HEK293 (cell line): Measurements from ENCODE around the gene KBTBD4.

Source experiments
- CTCF ChIA-PET: fragments of 350-600 bp; formaldehyde crosslinking; extraction: SDS; loops from one replicate; lab custom pipeline; 2021; ENCODE audit warnings: antibody characterized with exemption; lab: Yijun Ruan, JAX
- POLR2A ChIA-PET: fragments of 300-600 bp; formaldehyde crosslinking; extraction: SDS; loops from one replicate; lab custom pipeline; 2020; ENCODE audit warnings: antibody characterized with exemption, inconsistent platforms; lab: Yijun Ruan, JAX
- H3K27ac ChIP-seq: fragments of 200-500 bp; sonication (Bioruptor generic); 2 replicates; pipeline ENCODE4 v1.5.1; 2014; ENCODE audit warnings: low read depth, low read length, control low read depth, inconsistent platforms; ENCODE audit errors: extremely low read depth
- H3K36me3 ChIP-seq, 2 experiments: fragments of 200-500 bp in 1 of 2; sonication (Bioruptor generic) in 1 of 2; 1 replicate in 1 of 2; 2 replicates in 1 of 2; pipeline ENCODE4 v1.5.1; 2014 to 2017; ENCODE audit warnings: inconsistent platforms in 2 of 2, low read length in 2 of 2; ENCODE audit not compliant: control insufficient read depth in 2 of 2, insufficient read depth in 1 of 2
- H3K4me1 ChIP-seq: fragments of 200-500 bp; sonication (Bioruptor generic); 2 replicates; pipeline ENCODE4 v1.5.1; 2014; ENCODE audit warnings: mild to moderate bottlenecking, low read length, inconsistent platforms; ENCODE audit not compliant: control insufficient read depth, insufficient read depth
- H3K4me3 ChIP-seq: 2 replicates; pipeline ENCODE4 v1.5.1; 2011; ENCODE audit warnings: low read depth, mild to moderate bottlenecking, control low read depth, low read length, moderate library complexity
- H3K9me3 ChIP-seq: fragments of 200-500 bp; sonication (Bioruptor generic); 2 replicates; pipeline ENCODE4 v1.5.1; 2014; ENCODE audit warnings: low read depth, low read length, inconsistent platforms; ENCODE audit not compliant: control insufficient read depth, insufficient read depth
- EGR2 ChIP-seq: fragments of 450-650 bp; formaldehyde crosslinking; IDR thresholded peaks from 2 replicates; pipeline ENCODE4 v1.5.1; 2016; ENCODE audit warnings: low read depth, missing biosample characterization, missing genetic modification characterization
- GFI1B ChIP-seq: fragments of 450-650 bp; formaldehyde crosslinking; IDR thresholded peaks from 2 replicates; pipeline ENCODE4 v1.5.1; 2016; ENCODE audit warnings: missing biosample characterization, missing genetic modification characterization
- GLIS1 ChIP-seq: fragments of 450-650 bp; formaldehyde crosslinking; IDR thresholded peaks from 2 replicates; pipeline ENCODE4 v1.5.1; 2016; ENCODE audit warnings: missing biosample characterization, missing genetic modification characterization
- KLF1 ChIP-seq: fragments of 450-650 bp; formaldehyde crosslinking; IDR thresholded peaks from 2 replicates; pipeline ENCODE4 v1.5.1; 2016; ENCODE audit warnings: missing biosample characterization, missing genetic modification characterization
- SCRT2 ChIP-seq: fragments of 450-650 bp; formaldehyde crosslinking; IDR thresholded peaks from 2 replicates; pipeline ENCODE4 v1.5.1; 2016; ENCODE audit warnings: missing biosample characterization, missing genetic modification characterization
- ZNF114 ChIP-seq: fragments of 450-650 bp; formaldehyde crosslinking; IDR thresholded peaks from 2 replicates; pipeline ENCODE4 v1.5.0; 2017; ENCODE audit warnings: missing biosample characterization, missing genetic modification characterization
- ZNF133 ChIP-seq: fragments of 450-650 bp; formaldehyde crosslinking; IDR thresholded peaks from 2 replicates; pipeline ENCODE4 v1.5.1; 2016; ENCODE audit warnings: missing biosample characterization, missing genetic modification characterization
- ZNF146 ChIP-seq: fragments of 450-650 bp; formaldehyde crosslinking; IDR thresholded peaks from 2 replicates; pipeline ENCODE4 v1.5.1; 2016; ENCODE audit warnings: missing biosample characterization, missing genetic modification characterization
- ZNF24 ChIP-seq: fragments of 450-650 bp; formaldehyde crosslinking; IDR thresholded peaks from 2 replicates; pipeline ENCODE4 v1.5.1; 2016; ENCODE audit warnings: missing biosample characterization, missing genetic modification characterization
- ZNF248 ChIP-seq: fragments of 450-650 bp; formaldehyde crosslinking; IDR thresholded peaks from 2 replicates; pipeline ENCODE4 v1.5.1; 2017; ENCODE audit warnings: missing biosample characterization, missing genetic modification characterization
- ZNF626 ChIP-seq: fragments of 450-650 bp; sonication (Bioruptor Pico); formaldehyde crosslinking; IDR thresholded peaks from 2 replicates; pipeline ENCODE4 v1.5.1; 2018; ENCODE audit warnings: missing biosample characterization, missing genetic modification characterization, inconsistent platforms
- ZNF677 ChIP-seq: fragments of 450-650 bp; IDR thresholded peaks from 2 replicates; pipeline ENCODE4 v1.5.0; 2018; ENCODE audit warnings: missing biosample characterization, mild to moderate bottlenecking, missing genetic modification characterization, moderate library complexity
- ZNF843 ChIP-seq: fragments of 450-650 bp; formaldehyde crosslinking; IDR thresholded peaks from 2 replicates; pipeline ENCODE4 v1.5.1; 2016; ENCODE audit warnings: missing biosample characterization, missing genetic modification characterization
- TF ChIP-seq, protein P1 (sequence below): fragments of 450-650 bp; formaldehyde crosslinking; IDR thresholded peaks from 2 replicates; pipeline ENCODE4 v1.5.1; 2016; ENCODE audit warnings: missing biosample characterization, missing genetic modification characterization
- TF ChIP-seq, protein P2 (sequence below): fragments of 450-650 bp; formaldehyde crosslinking; IDR thresholded peaks from 2 replicates; pipeline ENCODE4 v1.5.0; 2017; ENCODE audit warnings: missing biosample characterization, missing genetic modification characterization, borderline replicate concordance
- TF ChIP-seq, protein P3 (sequence below): fragments of 450-650 bp; formaldehyde crosslinking; IDR thresholded peaks from 2 replicates; pipeline ENCODE4 v1.5.1; 2016; ENCODE audit warnings: missing biosample characterization, missing genetic modification characterization
- TF ChIP-seq, protein P4 (sequence below): fragments of 450-650 bp; formaldehyde crosslinking; IDR thresholded peaks from 2 replicates; pipeline ENCODE4 v1.5.1; 2016; ENCODE audit warnings: missing biosample characterization, missing genetic modification characterization, low read depth
- TF ChIP-seq, protein P5 (sequence below): fragments of 450-650 bp; formaldehyde crosslinking; IDR thresholded peaks from 2 replicates; pipeline ENCODE4 v1.5.1; 2016; ENCODE audit warnings: missing biosample characterization, missing genetic modification characterization, low read depth
- TF ChIP-seq, protein P6 (sequence below): fragments of 450-650 bp; formaldehyde crosslinking; IDR thresholded peaks from 2 replicates; pipeline ENCODE4 v1.5.1; 2016; ENCODE audit warnings: missing biosample characterization, missing genetic modification characterization
- TF ChIP-seq, protein P7 (sequence below): fragments of 450-650 bp; formaldehyde crosslinking; IDR thresholded peaks from 2 replicates; pipeline ENCODE4 v1.5.1; 2016; ENCODE audit warnings: missing biosample characterization, missing genetic modification characterization, borderline replicate concordance

KBTBD4 gene

DNA sequence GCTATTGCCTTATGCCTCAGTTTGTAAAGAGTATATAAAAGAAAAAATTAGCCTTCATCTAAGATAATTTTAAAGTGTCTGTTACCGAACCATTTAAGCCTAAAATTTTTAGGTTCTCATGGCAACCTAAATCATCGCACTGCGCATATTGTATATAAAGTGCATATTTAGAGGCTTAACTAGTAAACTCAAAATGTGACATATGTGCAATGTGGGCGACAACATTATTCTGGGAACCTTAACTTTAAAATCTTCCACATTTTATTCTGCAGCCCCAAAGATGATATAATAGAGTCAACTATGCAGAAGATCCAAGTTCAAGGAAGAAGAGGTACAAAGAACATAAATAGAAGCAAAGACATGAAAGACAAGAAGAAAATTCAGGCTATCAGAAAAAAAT is 48.8 kb downstream of the KBTBD4 start:
- H3K4me1 ChIP-seq, result peaks cover 3% of the 10 kb centered on the region

More for the DNA sequence above, 48.8 kb downstream of the KBTBD4 start:
- Histone ChIP-seq H3K9me3 (no peaks in the 10 kb centered on the region), H3K27ac (no peak overlapping the region), H3K4me3 (no peak overlapping the region)
- TF ChIP-seq EGR2 (tag by site-specific recombination) (no peak), KLF1 (tag by site-specific recombination) (no peak), GLIS1 (tag by site-specific recombination) (no peak), GFI1B (tag by site-specific recombination) (no peak), ZNF133 (no peak), SCRT2 (no peak), ZNF24 (tag by site-specific recombination) (no peak), ZNF114 (no peak), ZNF626 (tag by site-specific recombination) (no peak), ZNF677 (tag by site-specific recombination) (no peak), ZNF843 (tag by site-specific recombination) (no peak), ZNF146 (tag by site-specific recombination) (no peak), ZNF248 (tag by site-specific recombination) (no peak)
- TF ChIP-seq, protein P1, sequence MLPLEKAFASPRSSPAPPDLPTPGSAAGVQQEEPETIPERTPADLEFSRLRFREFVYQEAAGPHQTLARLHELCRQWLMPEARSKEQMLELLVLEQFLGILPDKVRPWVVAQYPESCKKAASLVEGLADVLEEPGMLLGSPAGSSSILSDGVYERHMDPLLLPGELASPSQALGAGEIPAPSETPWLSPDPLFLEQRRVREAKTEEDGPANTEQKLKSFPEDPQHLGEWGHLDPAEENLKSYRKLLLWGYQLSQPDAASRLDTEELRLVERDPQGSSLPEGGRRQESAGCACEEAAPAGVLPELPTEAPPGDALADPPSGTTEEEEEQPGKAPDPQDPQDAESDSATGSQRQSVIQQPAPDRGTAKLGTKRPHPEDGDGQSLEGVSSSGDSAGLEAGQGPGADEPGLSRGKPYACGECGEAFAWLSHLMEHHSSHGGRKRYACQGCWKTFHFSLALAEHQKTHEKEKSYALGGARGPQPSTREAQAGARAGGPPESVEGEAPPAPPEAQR, result no peak
- TF ChIP-seq, protein P2, sequence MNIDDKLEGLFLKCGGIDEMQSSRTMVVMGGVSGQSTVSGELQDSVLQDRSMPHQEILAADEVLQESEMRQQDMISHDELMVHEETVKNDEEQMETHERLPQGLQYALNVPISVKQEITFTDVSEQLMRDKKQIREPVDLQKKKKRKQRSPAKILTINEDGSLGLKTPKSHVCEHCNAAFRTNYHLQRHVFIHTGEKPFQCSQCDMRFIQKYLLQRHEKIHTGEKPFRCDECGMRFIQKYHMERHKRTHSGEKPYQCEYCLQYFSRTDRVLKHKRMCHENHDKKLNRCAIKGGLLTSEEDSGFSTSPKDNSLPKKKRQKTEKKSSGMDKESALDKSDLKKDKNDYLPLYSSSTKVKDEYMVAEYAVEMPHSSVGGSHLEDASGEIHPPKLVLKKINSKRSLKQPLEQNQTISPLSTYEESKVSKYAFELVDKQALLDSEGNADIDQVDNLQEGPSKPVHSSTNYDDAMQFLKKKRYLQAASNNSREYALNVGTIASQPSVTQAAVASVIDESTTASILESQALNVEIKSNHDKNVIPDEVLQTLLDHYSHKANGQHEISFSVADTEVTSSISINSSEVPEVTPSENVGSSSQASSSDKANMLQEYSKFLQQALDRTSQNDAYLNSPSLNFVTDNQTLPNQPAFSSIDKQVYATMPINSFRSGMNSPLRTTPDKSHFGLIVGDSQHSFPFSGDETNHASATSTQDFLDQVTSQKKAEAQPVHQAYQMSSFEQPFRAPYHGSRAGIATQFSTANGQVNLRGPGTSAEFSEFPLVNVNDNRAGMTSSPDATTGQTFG, result no peak
- TF ChIP-seq, protein P3, sequence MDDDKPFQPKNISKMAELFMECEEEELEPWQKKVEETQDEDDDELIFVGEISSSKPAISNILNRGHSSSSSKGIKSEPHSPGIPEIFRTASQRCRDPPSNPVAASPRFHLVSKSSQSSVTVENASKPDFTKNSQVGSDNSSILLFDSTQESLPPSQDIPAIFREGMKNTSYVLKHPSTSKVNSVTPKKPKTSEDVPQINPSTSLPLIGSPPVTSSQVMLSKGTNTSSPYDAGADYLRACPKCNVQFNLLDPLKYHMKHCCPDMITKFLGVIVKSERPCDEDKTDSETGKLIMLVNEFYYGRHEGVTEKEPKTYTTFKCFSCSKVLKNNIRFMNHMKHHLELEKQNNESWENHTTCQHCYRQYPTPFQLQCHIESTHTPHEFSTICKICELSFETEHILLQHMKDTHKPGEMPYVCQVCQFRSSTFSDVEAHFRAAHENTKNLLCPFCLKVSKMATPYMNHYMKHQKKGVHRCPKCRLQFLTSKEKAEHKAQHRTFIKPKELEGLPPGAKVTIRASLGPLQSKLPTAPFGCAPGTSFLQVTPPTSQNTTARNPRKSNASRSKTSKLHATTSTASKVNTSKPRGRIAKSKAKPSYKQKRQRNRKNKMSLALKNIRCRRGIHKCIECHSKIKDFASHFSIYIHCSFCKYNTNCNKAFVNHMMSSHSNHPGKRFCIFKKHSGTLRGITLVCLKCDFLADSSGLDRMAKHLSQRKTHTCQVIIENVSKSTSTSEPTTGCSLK (tag by site-specific recombination), result no peak
- TF ChIP-seq, protein P4, sequence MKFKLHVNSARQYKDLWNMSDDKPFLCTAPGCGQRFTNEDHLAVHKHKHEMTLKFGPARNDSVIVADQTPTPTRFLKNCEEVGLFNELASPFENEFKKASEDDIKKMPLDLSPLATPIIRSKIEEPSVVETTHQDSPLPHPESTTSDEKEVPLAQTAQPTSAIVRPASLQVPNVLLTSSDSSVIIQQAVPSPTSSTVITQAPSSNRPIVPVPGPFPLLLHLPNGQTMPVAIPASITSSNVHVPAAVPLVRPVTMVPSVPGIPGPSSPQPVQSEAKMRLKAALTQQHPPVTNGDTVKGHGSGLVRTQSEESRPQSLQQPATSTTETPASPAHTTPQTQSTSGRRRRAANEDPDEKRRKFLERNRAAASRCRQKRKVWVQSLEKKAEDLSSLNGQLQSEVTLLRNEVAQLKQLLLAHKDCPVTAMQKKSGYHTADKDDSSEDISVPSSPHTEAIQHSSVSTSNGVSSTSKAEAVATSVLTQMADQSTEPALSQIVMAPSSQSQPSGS, result no peak
- TF ChIP-seq, protein P5, sequence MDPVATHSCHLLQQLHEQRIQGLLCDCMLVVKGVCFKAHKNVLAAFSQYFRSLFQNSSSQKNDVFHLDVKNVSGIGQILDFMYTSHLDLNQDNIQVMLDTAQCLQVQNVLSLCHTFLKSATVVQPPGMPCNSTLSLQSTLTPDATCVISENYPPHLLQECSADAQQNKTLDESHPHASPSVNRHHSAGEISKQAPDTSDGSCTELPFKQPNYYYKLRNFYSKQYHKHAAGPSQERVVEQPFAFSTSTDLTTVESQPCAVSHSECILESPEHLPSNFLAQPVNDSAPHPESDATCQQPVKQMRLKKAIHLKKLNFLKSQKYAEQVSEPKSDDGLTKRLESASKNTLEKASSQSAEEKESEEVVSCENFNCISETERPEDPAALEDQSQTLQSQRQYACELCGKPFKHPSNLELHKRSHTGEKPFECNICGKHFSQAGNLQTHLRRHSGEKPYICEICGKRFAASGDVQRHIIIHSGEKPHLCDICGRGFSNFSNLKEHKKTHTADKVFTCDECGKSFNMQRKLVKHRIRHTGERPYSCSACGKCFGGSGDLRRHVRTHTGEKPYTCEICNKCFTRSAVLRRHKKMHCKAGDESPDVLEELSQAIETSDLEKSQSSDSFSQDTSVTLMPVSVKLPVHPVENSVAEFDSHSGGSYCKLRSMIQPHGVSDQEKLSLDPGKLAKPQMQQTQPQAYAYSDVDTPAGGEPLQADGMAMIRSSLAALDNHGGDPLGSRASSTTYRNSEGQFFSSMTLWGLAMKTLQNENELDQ (tag by site-specific recombination), result no peak
- TF ChIP-seq, protein P6, sequence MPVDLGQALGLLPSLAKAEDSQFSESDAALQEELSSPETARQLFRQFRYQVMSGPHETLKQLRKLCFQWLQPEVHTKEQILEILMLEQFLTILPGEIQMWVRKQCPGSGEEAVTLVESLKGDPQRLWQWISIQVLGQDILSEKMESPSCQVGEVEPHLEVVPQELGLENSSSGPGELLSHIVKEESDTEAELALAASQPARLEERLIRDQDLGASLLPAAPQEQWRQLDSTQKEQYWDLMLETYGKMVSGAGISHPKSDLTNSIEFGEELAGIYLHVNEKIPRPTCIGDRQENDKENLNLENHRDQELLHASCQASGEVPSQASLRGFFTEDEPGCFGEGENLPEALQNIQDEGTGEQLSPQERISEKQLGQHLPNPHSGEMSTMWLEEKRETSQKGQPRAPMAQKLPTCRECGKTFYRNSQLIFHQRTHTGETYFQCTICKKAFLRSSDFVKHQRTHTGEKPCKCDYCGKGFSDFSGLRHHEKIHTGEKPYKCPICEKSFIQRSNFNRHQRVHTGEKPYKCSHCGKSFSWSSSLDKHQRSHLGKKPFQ, result no peak
- TF ChIP-seq, protein P7, sequence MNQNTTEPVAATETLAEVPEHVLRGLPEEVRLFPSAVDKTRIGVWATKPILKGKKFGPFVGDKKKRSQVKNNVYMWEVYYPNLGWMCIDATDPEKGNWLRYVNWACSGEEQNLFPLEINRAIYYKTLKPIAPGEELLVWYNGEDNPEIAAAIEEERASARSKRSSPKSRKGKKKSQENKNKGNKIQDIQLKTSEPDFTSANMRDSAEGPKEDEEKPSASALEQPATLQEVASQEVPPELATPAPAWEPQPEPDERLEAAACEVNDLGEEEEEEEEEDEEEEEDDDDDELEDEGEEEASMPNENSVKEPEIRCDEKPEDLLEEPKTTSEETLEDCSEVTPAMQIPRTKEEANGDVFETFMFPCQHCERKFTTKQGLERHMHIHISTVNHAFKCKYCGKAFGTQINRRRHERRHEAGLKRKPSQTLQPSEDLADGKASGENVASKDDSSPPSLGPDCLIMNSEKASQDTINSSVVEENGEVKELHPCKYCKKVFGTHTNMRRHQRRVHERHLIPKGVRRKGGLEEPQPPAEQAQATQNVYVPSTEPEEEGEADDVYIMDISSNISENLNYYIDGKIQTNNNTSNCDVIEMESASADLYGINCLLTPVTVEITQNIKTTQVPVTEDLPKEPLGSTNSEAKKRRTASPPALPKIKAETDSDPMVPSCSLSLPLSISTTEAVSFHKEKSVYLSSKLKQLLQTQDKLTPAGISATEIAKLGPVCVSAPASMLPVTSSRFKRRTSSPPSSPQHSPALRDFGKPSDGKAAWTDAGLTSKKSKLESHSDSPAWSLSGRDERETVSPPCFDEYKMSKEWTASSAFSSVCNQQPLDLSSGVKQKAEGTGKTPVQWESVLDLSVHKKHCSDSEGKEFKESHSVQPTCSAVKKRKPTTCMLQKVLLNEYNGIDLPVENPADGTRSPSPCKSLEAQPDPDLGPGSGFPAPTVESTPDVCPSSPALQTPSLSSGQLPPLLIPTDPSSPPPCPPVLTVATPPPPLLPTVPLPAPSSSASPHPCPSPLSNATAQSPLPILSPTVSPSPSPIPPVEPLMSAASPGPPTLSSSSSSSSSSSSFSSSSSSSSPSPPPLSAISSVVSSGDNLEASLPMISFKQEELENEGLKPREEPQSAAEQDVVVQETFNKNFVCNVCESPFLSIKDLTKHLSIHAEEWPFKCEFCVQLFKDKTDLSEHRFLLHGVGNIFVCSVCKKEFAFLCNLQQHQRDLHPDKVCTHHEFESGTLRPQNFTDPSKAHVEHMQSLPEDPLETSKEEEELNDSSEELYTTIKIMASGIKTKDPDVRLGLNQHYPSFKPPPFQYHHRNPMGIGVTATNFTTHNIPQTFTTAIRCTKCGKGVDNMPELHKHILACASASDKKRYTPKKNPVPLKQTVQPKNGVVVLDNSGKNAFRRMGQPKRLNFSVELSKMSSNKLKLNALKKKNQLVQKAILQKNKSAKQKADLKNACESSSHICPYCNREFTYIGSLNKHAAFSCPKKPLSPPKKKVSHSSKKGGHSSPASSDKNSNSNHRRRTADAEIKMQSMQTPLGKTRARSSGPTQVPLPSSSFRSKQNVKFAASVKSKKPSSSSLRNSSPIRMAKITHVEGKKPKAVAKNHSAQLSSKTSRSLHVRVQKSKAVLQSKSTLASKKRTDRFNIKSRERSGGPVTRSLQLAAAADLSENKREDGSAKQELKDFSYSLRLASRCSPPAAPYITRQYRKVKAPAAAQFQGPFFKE (tag by site-specific recombination), result no peak
- TF ChIP-seq, all 188 proteins: peak for 0
- no peaks in the 10 kb centered on the region; a peak in 1 of 3 replicates for H3K36me3 ChIP-seq
- POLR2A ChIA-PET, result no interaction called here
- CTCF ChIA-PET, result no interaction called here
